Raji (cell line): ENCODE measurements around the gene MPDU1.

Source experiments
- POLR2A ChIP-seq: IDR thresholded peaks from 2 replicates; pipeline ENCODE4 v1.6.1; 2011; ENCODE audit warnings: low read depth, low read length, control low read depth; ENCODE audit not compliant: insufficient read depth

The MPDU1 gene

DNA sequence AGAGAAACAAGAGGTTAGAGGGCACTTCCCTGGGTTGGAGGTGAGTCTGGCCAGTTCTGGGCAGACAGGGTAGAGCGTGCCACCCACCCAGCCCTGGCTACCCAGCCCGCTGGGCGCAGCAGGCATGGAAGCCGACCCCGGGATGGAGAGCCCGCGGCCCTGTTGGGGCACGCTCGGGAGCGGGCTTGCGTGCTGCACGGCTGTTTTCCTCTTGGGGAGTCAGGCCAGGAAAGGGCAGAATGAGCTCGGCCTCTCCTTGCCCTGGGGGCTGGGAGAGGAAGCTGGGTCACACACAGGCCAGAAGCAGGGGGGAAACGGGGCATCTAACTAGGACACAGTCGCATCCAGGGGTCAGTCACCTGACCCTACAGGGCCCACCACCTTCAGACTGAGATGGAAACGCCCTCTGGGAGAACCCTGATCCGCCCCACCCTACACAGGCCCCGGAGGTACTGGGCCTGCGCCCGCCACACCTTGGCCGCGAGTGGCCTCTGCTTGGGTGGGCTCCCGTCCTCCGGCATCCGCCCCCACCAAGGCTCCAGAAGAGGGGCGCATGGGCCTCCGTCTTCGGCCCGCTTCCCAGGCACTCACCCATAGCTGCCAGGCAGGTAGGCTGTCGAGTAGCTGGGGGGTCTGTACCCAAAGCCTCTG lies 5.0 kb downstream of the MPDU1 start:
- TF ChIP-seq POLR2A = no peak

DNA sequence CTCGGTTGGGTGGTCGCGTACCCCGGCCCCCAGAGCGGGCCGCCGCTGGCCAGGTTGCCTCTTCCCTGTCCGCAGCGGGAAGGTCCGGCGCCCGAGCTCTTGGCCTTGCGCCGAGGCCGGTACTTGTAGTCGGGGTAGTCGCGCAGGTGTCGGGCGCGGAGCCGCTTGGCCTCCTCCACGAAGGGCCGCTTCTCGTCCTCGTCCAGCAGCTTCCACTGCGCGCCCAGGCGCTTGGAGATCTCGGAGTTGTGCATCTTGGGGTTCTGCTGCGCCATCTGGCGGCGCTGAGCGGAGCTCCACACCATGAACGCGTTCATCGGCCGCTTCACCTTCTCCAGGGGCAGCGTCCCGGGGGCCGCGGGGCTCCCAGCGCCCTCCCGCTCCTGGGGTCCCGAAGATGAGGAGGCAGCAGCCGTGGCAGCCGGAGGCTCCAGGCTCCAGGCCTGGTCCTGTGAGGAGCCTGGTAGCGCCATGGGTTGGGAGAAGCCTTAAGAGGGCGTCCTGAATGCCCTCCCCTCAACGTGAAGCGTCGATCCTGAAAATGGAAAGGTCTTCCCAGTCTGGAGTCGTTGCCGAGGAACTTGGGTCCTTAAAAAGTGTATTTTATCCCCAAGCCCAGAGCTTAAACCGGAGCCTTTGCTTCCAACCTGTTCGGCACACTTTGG lies 5.7 kb downstream of the MPDU1 start:
- TF ChIP-seq POLR2A = no peak

DNA sequence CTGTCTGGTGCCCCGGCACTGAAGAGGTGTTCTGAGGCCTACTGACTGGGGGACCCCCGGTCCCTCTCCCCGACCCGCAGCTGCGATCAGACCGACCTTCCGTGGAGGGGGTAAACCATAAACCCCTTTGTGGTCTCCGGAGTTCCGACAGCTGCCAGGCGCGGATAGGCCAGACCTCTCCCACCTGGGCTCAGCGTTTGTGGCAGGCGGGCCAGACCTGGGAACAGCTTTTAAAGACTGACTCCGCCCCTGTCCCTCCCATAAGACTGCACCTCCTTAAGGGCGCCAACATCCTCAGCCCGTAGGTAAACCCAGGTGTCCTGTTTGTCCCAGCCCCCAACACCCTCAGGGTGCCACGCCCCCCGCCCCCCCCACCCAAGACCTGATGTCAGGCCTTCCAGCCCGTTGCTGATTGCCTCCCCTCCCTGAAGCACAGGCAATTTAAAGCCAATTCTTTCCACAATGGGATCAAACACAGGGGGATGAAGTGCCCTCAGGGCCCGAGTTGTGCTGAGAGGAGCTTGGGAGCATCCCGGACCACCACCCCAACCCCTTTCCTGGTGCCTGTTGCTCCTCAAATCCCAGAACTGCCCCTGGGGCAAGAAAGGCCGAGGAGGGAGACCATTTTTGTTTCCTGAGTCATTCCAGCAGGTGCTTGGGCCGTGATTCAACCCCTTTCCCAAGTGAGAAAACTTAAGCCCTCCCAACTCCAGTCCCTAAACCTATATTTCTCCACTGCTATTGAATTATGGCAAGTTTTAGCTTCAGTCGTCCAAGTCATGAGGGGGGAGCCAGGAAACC lies 6.4 kb downstream of the MPDU1 start, which contains the start of gene SOX15:
Gene SOX15, minus strand, starts transcription at position 204 of the 801 bp plus-strand sequence. CDS start 418 bp downstream, outside the sequence.
- TF ChIP-seq POLR2A = no peak

DNA sequence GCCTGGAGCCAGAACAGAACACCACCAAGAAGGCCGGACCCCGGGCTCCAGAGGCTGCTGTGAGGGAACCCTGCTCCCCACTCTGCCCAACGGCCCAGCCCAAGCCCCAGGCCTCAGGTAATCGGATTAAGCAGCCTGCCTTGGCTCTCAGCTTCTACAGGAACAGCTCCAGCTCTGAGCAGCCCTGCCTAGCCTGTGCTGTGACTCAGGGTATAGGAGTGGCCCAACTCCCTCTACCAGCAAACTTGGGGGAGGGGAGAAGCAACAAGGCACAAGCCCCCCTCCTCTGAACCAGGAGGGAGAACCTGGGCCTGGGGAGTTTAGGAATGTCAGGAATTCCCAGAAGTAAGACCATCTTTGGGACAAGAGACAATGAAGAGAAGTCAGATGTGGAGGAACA lies 7.1 kb downstream of the MPDU1 start:
- TF ChIP-seq POLR2A = no peak

DNA sequence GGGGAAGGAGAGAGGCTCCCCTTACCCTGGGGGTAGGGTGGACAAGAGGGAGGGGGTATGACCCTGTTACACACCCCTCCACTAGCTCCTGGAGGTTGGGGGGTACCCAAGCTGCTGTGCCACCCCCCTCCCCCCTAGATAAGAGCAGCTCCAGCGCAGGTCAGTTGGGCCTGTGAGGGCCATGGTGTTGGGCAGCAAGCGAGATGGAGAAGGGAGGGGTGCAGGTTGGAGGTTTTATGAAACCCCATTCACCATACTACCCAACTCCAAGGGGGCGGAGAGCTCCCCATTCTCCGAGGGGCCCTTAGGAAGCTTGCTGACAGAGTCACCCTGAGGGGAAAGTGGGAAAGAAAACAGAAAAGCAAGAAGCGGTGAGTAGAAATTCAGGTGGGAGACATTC lies 7.9 kb downstream of the MPDU1 start:
- no peak for TF ChIP-seq POLR2A

DNA sequence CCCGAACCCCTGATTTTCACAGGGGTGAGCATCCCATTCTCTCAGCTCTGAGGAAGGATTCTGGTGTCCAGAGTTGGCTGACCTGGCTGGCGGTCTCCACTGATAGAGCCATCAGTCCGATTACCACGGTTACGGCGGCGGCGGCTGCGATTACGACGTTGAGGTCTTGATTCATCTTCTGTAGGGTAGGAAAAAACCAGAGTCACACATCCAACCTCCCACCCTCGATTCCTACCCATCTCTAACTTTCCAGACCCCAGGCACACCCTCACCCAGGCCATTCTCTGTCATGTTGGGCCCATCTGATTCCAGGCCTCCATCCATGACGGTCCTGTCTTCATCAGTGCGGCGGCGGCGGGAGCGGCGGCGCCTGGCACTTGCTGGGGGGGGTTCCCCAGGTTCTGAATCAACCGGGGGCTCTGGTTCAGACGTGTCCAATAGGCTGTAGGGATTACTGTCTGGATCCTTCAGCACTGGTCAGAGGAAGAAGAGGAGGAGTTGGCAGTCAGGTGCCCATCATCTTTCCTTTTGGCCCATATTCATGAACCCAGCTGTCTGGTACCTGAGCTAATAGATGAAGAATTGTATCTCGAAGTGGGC lies 8.9 kb downstream of the MPDU1 start:
- TF ChIP-seq POLR2A = no peak

DNA sequence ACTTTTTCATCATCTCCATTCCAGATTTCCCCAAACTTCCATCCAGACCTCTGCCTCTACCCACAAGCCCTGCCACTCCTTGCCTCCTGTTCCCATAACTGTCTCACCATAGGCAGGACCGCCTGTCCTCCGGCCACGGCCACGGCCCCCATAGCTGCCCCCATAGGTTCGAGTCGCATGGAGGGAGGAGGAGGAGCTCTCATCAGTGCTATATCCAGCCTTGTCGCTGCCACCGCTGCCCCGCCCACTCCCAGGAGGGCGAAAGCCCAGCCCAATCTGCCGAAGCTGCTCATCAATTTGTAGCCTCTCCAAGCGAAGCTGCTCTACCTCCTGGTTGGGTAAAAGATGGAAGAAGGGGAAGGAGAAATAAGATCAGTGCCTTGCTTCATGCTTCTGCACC lies 9.6 kb downstream of the MPDU1 start:
- TF ChIP-seq POLR2A = no peak

DNA sequence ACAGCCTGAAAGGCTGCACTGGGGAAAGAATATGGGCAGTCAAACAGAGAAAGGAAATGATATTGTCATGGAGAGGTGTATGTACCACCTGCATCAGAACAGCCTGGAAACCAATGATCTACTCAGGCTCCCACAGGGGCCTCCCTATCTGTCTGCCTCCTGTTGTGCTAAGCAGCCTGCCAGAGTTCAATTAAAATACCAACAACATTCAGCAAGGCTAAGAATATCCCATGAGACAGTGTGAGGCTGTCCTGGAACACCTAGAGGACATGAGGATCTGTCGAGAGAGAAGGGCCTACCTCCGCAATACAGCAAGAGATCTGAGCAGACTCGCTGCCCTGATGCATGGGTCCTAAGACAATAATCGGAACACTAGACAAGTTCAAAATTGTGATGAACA lies 22.6 kb downstream of the MPDU1 start:
- no peak for TF ChIP-seq POLR2A

DNA sequence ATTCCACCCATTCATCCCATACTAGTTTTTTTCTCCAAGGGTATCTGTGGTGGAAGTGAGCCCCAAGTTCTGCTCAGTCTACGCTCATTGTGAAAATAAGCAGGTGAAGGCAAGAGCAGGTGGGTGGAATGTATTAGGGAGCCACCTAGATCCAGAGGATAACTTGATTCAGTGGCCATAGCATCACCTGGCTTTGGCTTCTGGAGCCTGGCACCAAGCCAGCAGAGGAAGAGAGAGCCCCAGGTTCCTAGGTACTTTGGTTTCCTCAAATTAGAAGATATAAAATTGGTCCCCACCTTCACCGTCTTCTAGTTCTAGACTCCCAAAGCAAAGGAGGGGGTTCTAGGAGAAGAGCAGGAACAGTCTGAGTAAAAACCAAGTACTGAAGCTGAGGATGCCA lies 27.0 kb downstream of the MPDU1 start:
- TF ChIP-seq POLR2A = no peak

DNA sequence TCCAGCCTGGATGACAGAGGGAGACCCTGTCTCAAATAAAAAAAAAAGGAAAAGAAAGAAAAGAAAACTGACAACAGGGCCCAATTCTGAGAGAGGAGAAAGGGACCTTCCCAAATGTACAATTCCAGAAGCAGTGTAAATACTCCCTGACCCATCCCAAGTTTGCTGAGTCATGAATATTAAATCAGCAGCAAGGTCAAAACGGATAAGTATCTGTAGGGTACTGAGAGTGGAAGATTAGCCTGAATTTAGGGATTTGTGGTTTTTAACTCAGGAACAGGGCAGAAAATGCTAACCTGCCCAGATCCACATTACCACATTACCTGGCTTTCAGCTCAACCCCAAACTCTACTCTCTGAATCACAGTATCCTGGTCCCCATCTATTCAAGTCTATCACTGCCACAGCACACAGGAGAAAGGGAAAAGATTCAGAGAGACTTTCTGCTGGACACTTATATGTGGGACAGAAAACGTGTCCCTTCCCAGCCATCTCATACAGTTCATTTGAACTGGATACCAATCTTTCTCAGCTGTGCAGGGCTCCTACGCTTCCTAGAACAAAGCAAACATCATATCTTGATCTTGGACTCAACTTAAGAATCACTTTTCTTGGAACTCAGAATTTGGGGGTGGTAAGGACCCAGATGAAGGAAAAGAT lies 28.1 kb downstream of the MPDU1 start:
- TF ChIP-seq POLR2A = no peak

DNA sequence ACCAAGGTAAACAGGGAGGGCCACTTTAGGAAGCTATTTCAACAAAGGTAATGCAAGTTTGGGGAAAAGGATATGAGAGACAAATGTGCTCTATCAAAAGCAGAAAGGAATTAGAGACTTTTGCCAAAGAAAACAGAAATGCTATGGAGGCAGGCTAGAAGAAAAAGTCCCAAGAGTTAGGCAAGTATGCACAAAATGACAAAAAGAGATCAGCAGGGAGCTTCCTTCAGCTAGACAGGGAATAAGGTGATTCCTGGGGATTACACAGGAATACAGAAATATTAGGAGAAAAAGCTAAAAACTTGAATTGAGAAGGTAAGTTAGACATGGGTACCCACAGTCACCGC lies 28.6 kb downstream of the MPDU1 start:
- no peak for TF ChIP-seq POLR2A

DNA sequence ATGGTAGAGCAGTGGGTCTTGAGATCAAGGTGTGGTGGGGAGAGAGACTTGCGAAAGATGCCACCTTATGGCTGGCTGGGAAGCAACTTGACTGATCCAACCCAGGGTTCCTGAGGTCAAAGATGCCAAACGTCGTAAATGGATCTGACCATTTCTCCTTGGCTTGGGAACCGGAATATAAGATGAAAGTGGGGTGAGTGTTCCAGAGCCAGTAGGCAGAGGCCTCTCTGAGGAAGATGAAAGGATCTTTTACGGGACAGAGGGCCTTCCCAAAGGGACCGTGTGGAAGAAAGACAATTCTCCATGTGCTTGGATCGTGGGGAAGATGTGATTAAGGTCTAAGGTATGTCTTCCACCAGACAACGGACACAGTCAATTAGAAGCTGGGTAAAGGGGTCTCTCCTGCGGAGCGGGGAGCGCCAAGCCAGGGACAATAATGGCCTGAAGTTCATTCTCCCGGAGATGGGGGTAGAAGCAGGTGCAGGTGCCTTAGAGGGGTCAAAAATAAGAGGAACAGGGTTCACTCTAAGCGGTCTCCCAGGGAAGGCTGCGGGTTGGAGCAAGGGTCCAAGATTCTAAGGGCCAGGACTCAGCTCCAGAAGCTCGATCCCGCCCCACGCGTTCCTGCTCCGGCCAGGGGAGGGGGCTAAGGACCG lies 30.2 kb downstream of the MPDU1 start:
- TF ChIP-seq POLR2A = no peak; the same call in 1 of the 2 replicates

DNA sequence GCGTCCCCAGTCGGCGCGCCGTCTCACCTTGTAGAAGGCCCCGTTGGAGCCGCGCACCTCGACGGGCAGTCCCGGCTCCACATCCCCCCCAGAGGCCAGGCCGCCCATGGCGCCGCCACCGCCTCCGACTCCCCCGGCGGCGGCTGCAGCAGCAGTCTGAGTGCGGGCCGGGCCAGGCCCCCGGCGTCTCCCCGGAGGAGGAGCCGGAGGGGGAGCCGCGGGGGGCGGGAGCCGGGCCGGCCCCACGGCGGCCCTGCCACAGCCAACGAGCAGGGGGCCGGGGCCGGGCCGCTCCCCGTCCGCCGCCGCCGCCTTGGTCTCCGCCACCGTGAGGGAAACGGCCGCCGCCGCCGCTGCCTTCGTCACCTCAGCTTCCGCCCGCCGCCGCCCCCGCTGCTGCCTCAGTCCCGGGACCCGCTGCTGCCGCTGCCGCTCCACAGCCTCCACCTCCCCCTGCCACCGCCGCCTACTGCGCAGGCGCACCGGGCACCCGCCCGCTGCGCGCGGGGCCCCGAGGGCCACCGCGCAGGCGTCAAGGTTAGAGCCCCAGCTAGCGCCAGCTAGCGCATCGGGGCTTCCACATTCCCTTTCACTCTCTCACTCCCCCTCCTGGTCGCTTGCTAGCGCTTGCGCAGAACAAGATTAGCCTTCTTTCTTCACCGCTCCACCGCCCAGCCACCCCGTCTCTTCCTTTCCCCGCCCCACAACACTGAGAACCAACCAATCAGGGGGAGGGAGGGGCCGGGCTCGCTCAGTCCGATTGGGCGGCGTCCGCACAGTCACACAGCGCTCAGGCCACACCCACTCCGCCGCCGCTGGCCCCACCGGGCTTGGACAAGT lies 31.0 kb downstream of the MPDU1 start, which contains the start of gene FXR2:
Gene FXR2, minus strand, starts transcription at position 473 of the 840 bp plus-strand sequence. Its CDS starts 365 bp downstream, at position 108.
- TF ChIP-seq POLR2A = peak; percentile 41
